ENCODE measurements around the gene RBM33.

GRCh38 chr7:155774947-155775346 lies 130.5 kb downstream of the RBM33 start:
- TF ChIP-seq CTCF (IDR thresholded peaks at IDR 0.05) = no peak
- TF ChIP-seq POLR2A (IDR thresholded peaks at IDR 0.05; ENCODE audit: low read depth) = no peak

Measured in esophagus muscularis mucosa (tissue), 3 donors.